Left ventricle myocardium inferior (tissue), 1 donor: ENCODE data around the gene MSI2. TPM values are rescaled to one million over a fixed set of nuclear protein-coding genes. Genes with fewer than 3 reads are reported as not detected.

Experiments used
- DNase-seq: peaks from one replicate; pipeline ENCODE4 v3.0.0-alpha.2; 2020
- H3K27ac ChIP-seq: fragments of 200-600 bp; replicated peaks from 2 replicates; pipeline ENCODE4 v1.8.0; 2021
- H3K27me3 ChIP-seq: fragments of 200-600 bp; 2 replicates; pipeline ENCODE4 v1.8.0; 2021; ENCODE audit warnings: low read depth
- H3K36me3 ChIP-seq: fragments of 200-600 bp; 2 replicates; pipeline ENCODE4 v1.8.0; 2021
- H3K4me1 ChIP-seq: fragments of 200-600 bp; 2 replicates; pipeline ENCODE4 v1.8.0; 2021
- H3K4me3 ChIP-seq: fragments of 200-600 bp; 2 replicates; pipeline ENCODE4 v1.8.0; 2021; ENCODE audit warnings: mild to moderate bottlenecking, moderate library complexity
- H3K9me3 ChIP-seq: fragments of 200-600 bp; replicated peaks from 2 replicates; pipeline ENCODE4 v1.8.0; 2021
- intact Hi-C: fragments of 100-400 bp; cut with micrococcal nuclease; formaldehyde crosslinking; loops from one replicate; pipeline ENCODE4 v1.11.0; 2022
- total RNA-seq: library from RNA; stranded (reverse); fragmentation: NEBNext Ultra II Directional; extraction: Animal tissue kit (Norgen Biotek cat#: 25700); gene quantifications from one replicate; pipeline ENCODE4 v1.2.1, GENCODE V29; 2021
- TF ChIP-seq, protein P1 (sequence below): fragments of 200-600 bp; IDR thresholded peaks from 2 replicates; pipeline ENCODE4 v1.8.0; 2021; ENCODE audit warnings: antibody characterized with exemption, mild to moderate bottlenecking, borderline replicate concordance
- donor health status: DM: no; HTN: yes; CAD: no; lungs with severe emphysema.

The MSI2 gene
- total RNA-seq, 1 donor from 2014 or later: 118 TPM

DNA sequence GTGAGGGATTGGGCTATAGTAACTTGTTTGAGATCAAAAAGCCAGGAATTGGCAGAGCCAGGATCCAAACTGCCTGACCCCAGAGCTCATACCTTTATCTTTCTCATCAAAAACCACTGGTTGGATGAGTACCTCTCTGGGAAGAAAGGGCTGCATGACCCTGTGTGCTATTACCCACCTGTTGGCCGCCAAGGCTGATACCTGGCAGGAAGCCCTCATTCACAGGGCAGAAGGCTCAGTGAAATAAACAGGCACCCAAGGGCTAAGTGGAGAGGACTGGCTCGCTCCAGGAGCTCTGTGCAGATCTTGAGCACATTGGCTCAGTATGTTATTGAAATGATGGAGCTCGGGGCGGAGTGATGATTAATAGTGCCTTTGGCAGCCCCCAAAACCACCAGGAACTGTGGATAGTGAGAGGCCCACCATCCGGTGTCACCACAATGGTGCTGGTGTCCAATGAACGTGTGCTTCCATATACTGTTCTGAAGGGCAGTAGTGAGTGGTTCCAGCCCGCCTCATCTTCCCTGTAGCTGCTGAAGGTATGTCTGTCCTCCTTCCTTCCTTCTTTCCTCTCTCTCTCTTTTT is 197.6 kb downstream of the MSI2 start:
- TF ChIP-seq, protein P1, sequence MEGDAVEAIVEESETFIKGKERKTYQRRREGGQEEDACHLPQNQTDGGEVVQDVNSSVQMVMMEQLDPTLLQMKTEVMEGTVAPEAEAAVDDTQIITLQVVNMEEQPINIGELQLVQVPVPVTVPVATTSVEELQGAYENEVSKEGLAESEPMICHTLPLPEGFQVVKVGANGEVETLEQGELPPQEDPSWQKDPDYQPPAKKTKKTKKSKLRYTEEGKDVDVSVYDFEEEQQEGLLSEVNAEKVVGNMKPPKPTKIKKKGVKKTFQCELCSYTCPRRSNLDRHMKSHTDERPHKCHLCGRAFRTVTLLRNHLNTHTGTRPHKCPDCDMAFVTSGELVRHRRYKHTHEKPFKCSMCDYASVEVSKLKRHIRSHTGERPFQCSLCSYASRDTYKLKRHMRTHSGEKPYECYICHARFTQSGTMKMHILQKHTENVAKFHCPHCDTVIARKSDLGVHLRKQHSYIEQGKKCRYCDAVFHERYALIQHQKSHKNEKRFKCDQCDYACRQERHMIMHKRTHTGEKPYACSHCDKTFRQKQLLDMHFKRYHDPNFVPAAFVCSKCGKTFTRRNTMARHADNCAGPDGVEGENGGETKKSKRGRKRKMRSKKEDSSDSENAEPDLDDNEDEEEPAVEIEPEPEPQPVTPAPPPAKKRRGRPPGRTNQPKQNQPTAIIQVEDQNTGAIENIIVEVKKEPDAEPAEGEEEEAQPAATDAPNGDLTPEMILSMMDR: no peak
- DNase-seq: no peak
- H3K27ac ChIP-seq: no peak overlapping the region
- intact Hi-C loops: no loop called here
- no peaks in the 10 kb centered on the region for H3K9me3 ChIP-seq
- peaks cover 51% of the 10 kb centered on the region for H3K4me1 ChIP-seq
- no peak overlapping the region for H3K4me3 ChIP-seq
- H3K27me3 ChIP-seq: no peaks in the 10 kb centered on the region
- H3K36me3 ChIP-seq: no peaks in the 10 kb centered on the region

DNA sequence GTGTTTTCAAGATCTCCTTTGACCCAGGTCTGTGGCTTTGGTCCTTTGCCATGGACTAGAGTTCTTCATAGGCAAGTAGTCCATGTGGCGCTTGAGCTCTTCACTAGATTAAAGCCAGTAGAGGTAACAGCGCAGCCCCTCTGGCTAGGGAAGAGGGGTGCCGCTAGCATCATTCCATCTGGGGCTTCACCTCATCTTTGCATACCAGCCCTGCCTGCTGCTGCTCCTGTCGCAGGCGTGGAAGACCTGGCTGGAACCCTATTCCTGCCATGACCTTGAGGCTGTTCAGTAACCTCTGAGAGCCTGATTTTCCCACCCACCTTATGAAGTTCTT is 198.4 kb downstream of the MSI2 start:
- H3K36me3 ChIP-seq: no peaks in the 10 kb centered on the region
- H3K9me3 ChIP-seq: no peaks in the 10 kb centered on the region
- peak overlapping the region; percentile 34 for H3K27ac ChIP-seq
- no peak overlapping the region for H3K4me3 ChIP-seq
- intact Hi-C loops: no loop called here
- TF ChIP-seq, protein P1: no peak
- no peaks in the 10 kb centered on the region for H3K27me3 ChIP-seq
- DNase-seq: no peak
- H3K4me1 ChIP-seq: peaks cover 59% of the 10 kb centered on the region

DNA sequence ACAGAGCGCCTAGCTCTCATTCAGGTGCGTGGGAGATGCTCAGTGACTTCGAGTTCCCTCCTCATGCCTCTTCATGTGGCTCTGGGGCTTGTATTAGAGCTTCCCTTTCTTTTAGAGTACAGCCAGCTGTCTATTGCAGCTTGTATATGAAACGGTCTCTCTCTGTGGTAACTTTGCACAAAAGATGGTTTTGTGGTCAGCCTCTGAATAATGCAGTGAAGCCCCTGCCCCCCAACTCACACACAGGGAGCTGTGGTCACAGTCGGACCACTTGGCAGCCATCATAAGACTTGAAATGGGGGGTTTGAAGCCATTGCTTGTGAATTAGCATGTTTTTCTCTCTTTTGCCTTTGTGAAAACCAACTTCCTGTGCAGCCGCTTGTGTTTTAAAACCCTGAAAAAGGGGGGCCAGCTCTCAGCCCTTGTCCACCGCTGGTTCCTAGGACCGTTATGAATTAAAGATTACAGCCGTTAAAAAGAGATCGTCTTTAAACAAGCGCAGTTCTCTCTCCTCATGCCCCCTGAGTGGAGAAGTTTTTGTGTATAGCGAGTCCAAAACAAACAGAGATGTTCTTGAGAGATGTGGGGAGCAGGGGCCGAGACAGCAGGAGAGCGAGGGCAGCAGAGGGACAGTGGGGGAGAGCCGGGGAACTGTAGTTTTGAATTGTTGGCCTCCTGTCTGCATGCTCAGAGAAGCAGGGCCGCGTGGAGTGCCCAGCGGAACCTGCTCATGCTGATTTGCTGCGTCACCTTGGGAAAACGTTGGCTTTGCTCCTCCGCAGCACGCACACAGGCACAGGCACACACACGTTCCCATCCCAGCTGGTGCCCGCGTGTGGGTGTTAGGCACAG is 199.0 kb downstream of the MSI2 start:
- H3K36me3 ChIP-seq: no peaks in the 10 kb centered on the region
- peak overlapping the region; percentile 34 for H3K27ac ChIP-seq
- peaks cover 60% of the 10 kb centered on the region for H3K4me1 ChIP-seq
- no peak overlapping the region for H3K4me3 ChIP-seq
- H3K9me3 ChIP-seq: no peaks in the 10 kb centered on the region
- TF ChIP-seq, protein P1: no peak
- no peak for DNase-seq
- intact Hi-C loops: no loop called here
- H3K27me3 ChIP-seq: no peaks in the 10 kb centered on the region

GRCh38 chr17:57456622-57457021 is 200.3 kb downstream of the MSI2 start:
- H3K4me1 ChIP-seq: peaks cover 53% of the 10 kb centered on the region
- H3K27me3 ChIP-seq: no peaks in the 10 kb centered on the region
- H3K4me3 ChIP-seq: no peak overlapping the region
- no peaks in the 10 kb centered on the region for H3K9me3 ChIP-seq
- no peaks in the 10 kb centered on the region for H3K36me3 ChIP-seq
- peak overlapping the region; percentile 35 for H3K27ac ChIP-seq
- intact Hi-C loops: no loop called here
- TF ChIP-seq, protein P1: no peak
- DNase-seq: no peak

DNA sequence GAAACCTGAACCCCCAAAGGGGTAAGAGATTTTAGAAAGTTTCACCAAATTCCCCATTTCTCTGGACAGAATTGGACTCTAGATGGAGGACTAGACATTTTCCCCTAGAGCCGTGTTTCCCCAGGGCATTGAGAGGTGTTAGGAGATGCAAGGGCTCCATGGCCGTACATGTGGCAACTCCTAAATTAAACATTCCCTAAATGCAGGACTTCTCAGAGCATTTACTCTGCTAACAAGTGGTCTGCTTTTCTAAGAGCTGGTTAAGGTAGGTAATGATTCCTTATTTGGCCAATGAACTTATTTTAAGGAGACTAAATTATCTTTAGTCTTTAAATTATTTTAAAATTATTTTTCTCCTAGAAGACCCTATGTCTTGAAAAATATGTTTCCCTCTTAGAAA is 200.9 kb downstream of the MSI2 start:
- no peak overlapping the region for H3K4me3 ChIP-seq
- H3K27me3 ChIP-seq: no peaks in the 10 kb centered on the region
- peaks cover 53% of the 10 kb centered on the region for H3K4me1 ChIP-seq
- TF ChIP-seq, protein P1: no peak
- no peaks in the 10 kb centered on the region for H3K36me3 ChIP-seq
- H3K27ac ChIP-seq: peak overlapping the region; percentile 35
- intact Hi-C loops: no loop called here
- H3K9me3 ChIP-seq: no peaks in the 10 kb centered on the region
- DNase-seq: no peak
